ENCODE results near the gene PLD2.

Gene PLD2

DNA sequence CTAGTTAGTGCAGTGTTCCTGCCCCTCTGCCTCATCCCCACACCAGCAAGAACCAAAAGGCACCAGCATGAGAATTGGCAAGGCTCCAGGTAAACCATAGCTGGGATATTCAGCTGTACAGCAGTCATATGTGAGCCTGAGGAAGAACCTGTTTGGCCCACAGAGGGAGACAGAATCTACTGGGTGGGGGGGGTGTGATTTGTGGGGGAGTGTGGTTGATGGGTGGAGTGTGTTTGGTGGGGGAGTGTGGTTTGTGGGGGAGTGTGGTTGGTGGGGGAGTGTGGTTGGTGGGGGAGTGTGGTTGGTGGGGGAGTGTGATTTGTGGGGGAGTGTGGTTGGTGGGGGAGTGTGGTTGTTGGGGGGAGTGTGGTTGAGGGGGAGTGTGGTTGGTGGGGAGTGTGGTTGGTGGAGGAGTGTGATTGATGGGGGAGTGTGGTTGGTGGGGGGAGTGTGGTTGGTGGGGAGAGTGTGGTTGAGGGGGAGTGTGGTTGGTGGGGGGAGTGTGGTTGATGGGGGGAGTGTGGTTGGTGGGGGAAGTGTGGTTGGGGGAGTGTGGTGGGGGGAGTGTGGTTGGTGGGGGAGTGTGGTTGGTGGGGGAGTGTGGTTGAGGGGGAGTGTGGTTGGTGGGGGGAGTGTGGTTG, 45.7 kb downstream of the PLD2 start:
- H3K36me3 ChIP-seq (ENCODE audit: control insufficient read depth in 2 of 2, insufficient read depth in 1 of 2, low read length in 2 of 2), result peaks cover 0 to 3% of the 10 kb centered on the region in 2 experiments; a peak in 2 of 3 replicates
- no peaks in the 10 kb centered on the region for H3K9me3 ChIP-seq (ENCODE audit: control insufficient read depth, insufficient read depth, low read depth, low read length)
- CTCF ChIA-PET, result interaction anchor here (0.6 to 1.2 kb wide), 3 partner anchors 26 to 226 kb away, joined by 4 read pairs; no protein-coding TSS in a partner anchor
- POLR2A ChIA-PET, result interaction anchor here (0.7 kb wide), 1 partner anchor 359 kb away, joined by 3 read pairs; no protein-coding TSS in a partner anchor
- H3K4me3 ChIP-seq (ENCODE audit: low read depth, low read length), result no peak overlapping the region
- TF ChIP-seq PATZ1 (tag by site-specific recombination; IDR thresholded peaks at IDR 0.05), result peak; percentile 37; the same call in 1 of the 2 replicates
- TF ChIP-seq, protein P1, sequence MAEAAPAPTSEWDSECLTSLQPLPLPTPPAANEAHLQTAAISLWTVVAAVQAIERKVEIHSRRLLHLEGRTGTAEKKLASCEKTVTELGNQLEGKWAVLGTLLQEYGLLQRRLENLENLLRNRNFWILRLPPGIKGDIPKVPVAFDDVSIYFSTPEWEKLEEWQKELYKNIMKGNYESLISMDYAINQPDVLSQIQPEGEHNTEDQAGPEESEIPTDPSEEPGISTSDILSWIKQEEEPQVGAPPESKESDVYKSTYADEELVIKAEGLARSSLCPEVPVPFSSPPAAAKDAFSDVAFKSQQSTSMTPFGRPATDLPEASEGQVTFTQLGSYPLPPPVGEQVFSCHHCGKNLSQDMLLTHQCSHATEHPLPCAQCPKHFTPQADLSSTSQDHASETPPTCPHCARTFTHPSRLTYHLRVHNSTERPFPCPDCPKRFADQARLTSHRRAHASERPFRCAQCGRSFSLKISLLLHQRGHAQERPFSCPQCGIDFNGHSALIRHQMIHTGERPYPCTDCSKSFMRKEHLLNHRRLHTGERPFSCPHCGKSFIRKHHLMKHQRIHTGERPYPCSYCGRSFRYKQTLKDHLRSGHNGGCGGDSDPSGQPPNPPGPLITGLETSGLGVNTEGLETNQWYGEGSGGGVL (tag by site-specific recombination; IDR thresholded peaks at IDR 0.05), result no peak
- no peak overlapping the region for H3K27ac ChIP-seq (ENCODE audit: extremely low read depth, low read depth, low read length)
- peaks cover 4% of the 10 kb centered on the region; the same call in 1 of the 2 replicates for H3K4me1 ChIP-seq (ENCODE audit: control insufficient read depth, insufficient read depth, low read length)

GRCh38 chr17:4853208-4853671, 46.3 kb downstream of the PLD2 start:
- Histone ChIP-seq H3K27ac (ENCODE audit: extremely low read depth, low read depth, low read length) (no peak overlapping the region), H3K9me3 (ENCODE audit: control insufficient read depth, insufficient read depth, low read depth, low read length) (no peaks in the 10 kb centered on the region), H3K4me1 (ENCODE audit: control insufficient read depth, insufficient read depth, low read length) (peaks cover 4% of the 10 kb centered on the region; the same call in 1 of the 2 replicates), H3K36me3 (ENCODE audit: control insufficient read depth in 2 of 2, insufficient read depth in 1 of 2, low read length in 2 of 2) (peaks cover 0 to 3% of the 10 kb centered on the region in 2 experiments; a peak in 2 of 3 replicates), H3K4me3 (ENCODE audit: low read depth, low read length) (no peak overlapping the region)
- no peak for TF ChIP-seq ZNF341 (tag by site-specific recombination; IDR thresholded peaks at IDR 0.05; ENCODE audit: low read depth)
- TF ChIP-seq ZNF571 (tag by site-specific recombination; IDR thresholded peaks at IDR 0.05), result no peak
- no peak for TF ChIP-seq ZNF580 (tag by site-specific recombination; IDR thresholded peaks at IDR 0.05)
- 0 out of 2 replicates have a peak, but pooled peaks have one; percentile 19 for TF ChIP-seq EGR2 (tag by site-specific recombination; IDR thresholded peaks at IDR 0.05; ENCODE audit: low read depth)
- TF ChIP-seq KLF9 (tag by site-specific recombination; IDR thresholded peaks at IDR 0.05; ENCODE audit: low read depth), result no peak
- TF ChIP-seq MYNN (tag by site-specific recombination; IDR thresholded peaks at IDR 0.05; ENCODE audit: borderline replicate concordance), result no peak
- TF ChIP-seq ZNF530 (tag by site-specific recombination; IDR thresholded peaks at IDR 0.05; ENCODE audit: low read depth), result no peak
- no peak for TF ChIP-seq ZNF366 (tag by site-specific recombination; conservative IDR thresholded peaks at IDR 0.05)
- ChIA-PET CTCF (no interaction called here), POLR2A (no interaction called here)

- CTCF ChIA-PET, result interaction anchor here (0.6 kb wide), 1 partner anchor 65 kb away, joined by 3 read pairs; the partner anchor contains the start of gene GLTPD2
- H3K4me1 ChIP-seq (ENCODE audit: control insufficient read depth, insufficient read depth, low read length), result peaks cover 4% of the 10 kb centered on the region; the same call in 1 of the 2 replicates
- peaks cover 0 to 5% of the 10 kb centered on the region in 2 experiments; a peak in 2 of 3 replicates for H3K36me3 ChIP-seq (ENCODE audit: control insufficient read depth in 2 of 2, insufficient read depth in 1 of 2, low read length in 2 of 2)
- TF ChIP-seq ZNF23 (tag by site-specific recombination; IDR thresholded peaks at IDR 0.05; ENCODE audit: borderline replicate concordance) (no peak), ZIC2 (tag by site-specific recombination; IDR thresholded peaks at IDR 0.05) (peak; percentile 31; the same call in 1 of the 2 replicates)
- POLR2A ChIA-PET, result interaction anchor here (0.6 to 0.9 kb wide), 2 partner anchors 13 to 23 kb away, joined by 3 to 5 read pairs; no protein-coding TSS in a partner anchor
- H3K27ac ChIP-seq (ENCODE audit: extremely low read depth, low read depth, low read length), result peak overlapping the region; percentile 31; the same call in 1 of the 2 replicates
- no peak overlapping the region for H3K4me3 ChIP-seq (ENCODE audit: low read depth, low read length)
- no peaks in the 10 kb centered on the region for H3K9me3 ChIP-seq (ENCODE audit: control insufficient read depth, insufficient read depth, low read depth, low read length)
Measured at GRCh38 chr17:4854111-4854681, 47.2 kb downstream of the PLD2 start.

All from HEK293 (cell line).